A549 (cell line): ENCODE results near the gene RASSF6. TPM values are rescaled to one million over a fixed set of nuclear protein-coding genes. Genes with fewer than 3 reads are reported as not detected.

ENCODE experiments used
- ATAC-seq, 2 experiments: fragments of 200-7000 bp in 1 of 2; fragments of >200 bp in 1 of 2; cut with Nextera tagmentation in 1 of 2; cut with Tn5 transposase in 1 of 2; 3 replicates each; pipeline versions ENCODE4 v1.8.0 to v1.9.1; 2018 to 2020; ENCODE audit warnings: mild to moderate bottlenecking in 1 of 2, moderate library complexity in 1 of 2
- CTCF ChIA-PET: fragments of 300-600 bp; sonication (Branson Sonifier 250); formaldehyde crosslinking; extraction: SDS; loops from one replicate; lab custom pipeline; 2021; ENCODE audit warnings: antibody characterized with exemption, inconsistent platforms; lab: Yijun Ruan, JAX
- POLR2A ChIA-PET: fragments of 350-600 bp; formaldehyde crosslinking; extraction: SDS; loops from one replicate; lab custom pipeline; 2021; ENCODE audit warnings: antibody characterized with exemption, inconsistent platforms; lab: Yijun Ruan, JAX
- DNase-seq, 2 experiments: peaks; one replicate each; pipeline versions ENCODE4 v3.0.0 to v3.0.0-alpha.2; 2011 to 2016; ENCODE audit warnings: low read depth in 1 of 2, low spot score in 1 of 2
- FAIRE-seq: peaks from 2 replicates; lab custom pipeline; 2011; peaks lifted over from hg19 to GRCh38; lab: Jason Lieb, UNC
- H3K27ac ChIP-seq, 2 experiments: fragments of >200 bp; sonication (Bioruptor Twin); formaldehyde crosslinking; 3 replicates each; pipeline ENCODE4 v1.5.1; 2016 to 2017
- H3K4me1 ChIP-seq: fragments of >200 bp; sonication (Bioruptor Twin); formaldehyde crosslinking; 3 replicates; pipeline ENCODE4 v1.6.1; 2016
- H3K4me2 ChIP-seq: fragments of >200 bp; sonication (Bioruptor Twin); formaldehyde crosslinking; 3 replicates; pipeline ENCODE4 v1.6.1; 2016
- H3K4me3 ChIP-seq: fragments of >200 bp; sonication (Bioruptor Twin); formaldehyde crosslinking; 3 replicates; pipeline ENCODE4 v1.5.1; 2016
- H3K9me3 ChIP-seq: fragments of >200 bp; sonication (Bioruptor Twin); formaldehyde crosslinking; 3 replicates; pipeline ENCODE4 v1.6.1; 2016
- CBX8 ChIP-seq: fragments of 200-600 bp; sonication (generic); IDR thresholded peaks from 2 replicates; pipeline ENCODE4 v1.6.1; 2016
- CHD4 ChIP-seq: fragments of 200-600 bp; sonication (generic); IDR thresholded peaks from 2 replicates; pipeline ENCODE4 v1.6.1; 2016; ENCODE audit warnings: antibody characterized with exemption, mild to moderate bottlenecking, borderline replicate concordance
- EHMT2 ChIP-seq: fragments of 200-600 bp; sonication (generic); IDR thresholded peaks from 2 replicates; pipeline ENCODE4 v1.6.1; 2016; ENCODE audit warnings: antibody characterized with exemption, low read depth, mild to moderate bottlenecking, moderate library complexity
- ESRRA ChIP-seq: fragments of 150-350 bp; IDR thresholded peaks from 2 replicates; pipeline ENCODE4 v1.6.1; 2014; ENCODE audit warnings: mild to moderate bottlenecking, low read length, borderline replicate concordance
- FOSL2 ChIP-seq, 2 experiments: fragments of 450-650 bp in 1 of 2; fragments of >200 bp in 1 of 2; sonication (Bioruptor Twin) in 1 of 2; formaldehyde crosslinking; IDR thresholded peaks; 2 replicates each; pipeline versions ENCODE4 v1.5.0 to v1.6.1; 2016 to 2020; ENCODE audit warnings: mild to moderate bottlenecking in 1 of 2, moderate library complexity in 1 of 2
- HDAC2 ChIP-seq: fragments of 200-600 bp; sonication (generic); IDR thresholded peaks from 2 replicates; pipeline ENCODE4 v1.6.1; 2016
- HOXB13 ChIP-seq: fragments of 250-450 bp; sonication (Bioruptor Pico); IDR thresholded peaks from 2 replicates; pipeline ENCODE4 v1.5.0; 2020; ENCODE audit warnings: low read depth, mild to moderate bottlenecking, moderate library complexity
- JUN ChIP-seq, 2 experiments: fragments of >200 bp; sonication (Bioruptor Twin); formaldehyde crosslinking; IDR thresholded peaks; 2 replicates in 1 of 2; 3 replicates in 1 of 2; pipeline ENCODE4 v1.6.1; 2016 to 2017
- KDM5A ChIP-seq: fragments of 200-600 bp; sonication (generic); IDR thresholded peaks from 2 replicates; pipeline ENCODE4 v1.6.1; 2016; ENCODE audit warnings: antibody characterized with exemption, mild to moderate bottlenecking
- NFE2L2 ChIP-seq: fragments of 150-350 bp; conservative IDR thresholded peaks from 2 replicates; pipeline ENCODE4 v1.6.1; 2014; ENCODE audit warnings: low read length
- PHF8 ChIP-seq: fragments of 200-600 bp; sonication (generic); IDR thresholded peaks from 2 replicates; pipeline ENCODE4 v1.6.1; 2016; ENCODE audit warnings: low read depth, mild to moderate bottlenecking, antibody characterized with exemption, moderate library complexity, borderline replicate concordance
- POLR2AphosphoS2 ChIP-seq: conservative IDR thresholded peaks from 2 replicates; pipeline ENCODE4 v1.6.1; 2012; ENCODE audit warnings: low read length, improper control_type of control experiment, inconsistent platforms
- RAD21 ChIP-seq, 2 experiments: fragments of >200 bp in 1 of 2; sonication (Bioruptor Twin) in 1 of 2; formaldehyde crosslinking in 1 of 2; IDR thresholded peaks in 1 of 2; conservative IDR thresholded peaks in 1 of 2; 2 replicates in 1 of 2; 3 replicates in 1 of 2; pipeline ENCODE4 v1.6.1; 2012 to 2018; ENCODE audit warnings: inconsistent platforms in 1 of 2
- RCOR1 ChIP-seq: fragments of 150-350 bp; IDR thresholded peaks from 2 replicates; pipeline ENCODE4 v1.6.1; 2014; ENCODE audit warnings: antibody characterized with exemption, low read length, low read depth
- RFX5 ChIP-seq: fragments of 450-650 bp; IDR thresholded peaks from 2 replicates; pipeline ENCODE4 v1.7.1; 2014; ENCODE audit warnings: antibody characterized with exemption, mild to moderate bottlenecking, moderate library complexity
- RNF2 ChIP-seq: fragments of 200-600 bp; sonication (generic); IDR thresholded peaks from 2 replicates; pipeline ENCODE4 v1.6.1; 2016; ENCODE audit warnings: low read depth, mild to moderate bottlenecking, antibody characterized with exemption, moderate library complexity, borderline replicate concordance
- SREBF2 ChIP-seq: fragments of 450-650 bp; IDR thresholded peaks from 2 replicates; pipeline ENCODE4 v1.6.1; 2014; ENCODE audit warnings: mild to moderate bottlenecking, moderate library complexity
- ZFP36 ChIP-seq: fragments of 450-650 bp; IDR thresholded peaks from 2 replicates; pipeline ENCODE4 v1.6.1; 2014; ENCODE audit warnings: borderline replicate concordance; ENCODE audit not compliant: partially characterized antibody
- ZSCAN20 ChIP-seq: fragments of 250-450 bp; sonication (Bioruptor Pico); IDR thresholded peaks from 2 replicates; pipeline ENCODE4 v1.8.0; 2022; ENCODE audit warnings: mild to moderate bottlenecking, moderate library complexity
- WGBS: methylation state at CpG from one replicate; pipeline ENCODE4 v1.1.6; 2017; ENCODE audit errors: missing lambda C conversion rate; 5-methylcytosine and 5-hydroxymethylcytosine counted together
- polyA plus RNA-seq, 4 experiments: library from polyadenylated mRNA; depleted of rRNA in 3 of 4; stranded (reverse); fragments of >200 nt; fragmentation: RNase III in 1 of 4; extraction: RNeasy Plus Mini Kit Qiagen cat#74134 plus additional on column Dnase treatment in 1 of 4; gene quantifications; 2 replicates in 3 of 4; 3 replicates in 1 of 4; pipeline ENCODE4 v1.2.3, GENCODE V29; 2011 to 2017
- TF ChIP-seq, protein P1 (sequence below): IDR thresholded peaks from 2 replicates; pipeline ENCODE4 v1.6.1; 2012
- TF ChIP-seq, protein P2 (sequence below): fragments of >200 bp; sonication (Bioruptor Twin); formaldehyde crosslinking; IDR thresholded peaks from 3 replicates; pipeline ENCODE4 v1.5.1; 2016
- TF ChIP-seq, protein P3 (sequence below): IDR thresholded peaks from 2 replicates; pipeline ENCODE4 v1.6.1; 2012

Gene RASSF6
- polyA plus RNA-seq, 2 of the 4 experiments (the other 2 are of a cell fraction): 1.8 to 5.9 TPM

DNA sequence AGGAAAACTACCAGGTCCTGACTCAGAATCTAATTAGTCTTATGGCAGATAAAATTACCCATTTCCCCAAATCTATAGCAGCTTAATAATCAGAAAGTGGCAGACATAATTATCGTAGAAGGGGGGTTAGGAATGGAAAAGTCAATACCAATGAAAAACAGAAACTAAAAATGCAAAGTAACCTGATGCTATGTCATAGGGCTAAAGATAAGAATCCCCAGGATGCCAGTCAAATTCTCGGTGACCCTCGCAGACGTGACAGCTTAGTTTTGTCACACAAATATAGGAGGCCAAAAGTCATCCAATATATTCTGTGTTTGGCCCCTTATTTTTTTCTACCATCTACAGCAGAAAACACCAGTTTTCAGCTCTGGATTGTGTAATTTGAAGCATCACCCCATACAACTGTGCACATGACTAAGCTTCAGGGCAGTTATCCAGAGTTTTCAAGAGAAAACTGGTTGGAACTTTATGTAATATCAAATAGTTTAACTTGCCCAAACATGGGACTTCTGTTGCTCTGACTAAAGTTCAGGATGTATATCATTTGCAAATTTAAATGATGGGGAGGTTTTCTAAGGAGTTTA is 30.9 kb downstream of the RASSF6 start:
- WGBS: 94% methylated on average over 4 of the region's 4 CpGs
- POLR2A ChIA-PET: interaction anchor here (1.3 kb wide), 1 partner anchor 10 kb away, joined by 3 read pairs; no protein-coding TSS in a partner anchor
- Histone ChIP-seq H3K27ac (peak overlapping the region; percentile 25 to 28; a peak in 1 of 6 replicates), H3K4me1 (peaks cover 31% of the 10 kb centered on the region; the same call in 2 of the 3 replicates), H3K9me3 (no peaks in the 10 kb centered on the region), H3K4me2 (peak overlapping the region; percentile 29; the same call in 1 of the 3 replicates), H3K4me3 (no peak overlapping the region)
- CTCF ChIA-PET: interaction anchor here (0.5 to 2.2 kb wide), 5 partner anchors 14 to 73 kb away, joined by 3 to 6 read pairs (median 3); no protein-coding TSS in a partner anchor
- ATAC-seq (no peak), FAIRE-seq (no peak), DNase-seq (no peak)
- no peak for TF ChIP-seq HDAC2
- no peak for TF ChIP-seq RCOR1
- no peak for TF ChIP-seq HOXB13 (CRISPR knock-in tag)
- no peak for TF ChIP-seq ZSCAN20 (CRISPR knock-in tag)
- TF ChIP-seq RNF2: no peak
- TF ChIP-seq, protein P1, sequence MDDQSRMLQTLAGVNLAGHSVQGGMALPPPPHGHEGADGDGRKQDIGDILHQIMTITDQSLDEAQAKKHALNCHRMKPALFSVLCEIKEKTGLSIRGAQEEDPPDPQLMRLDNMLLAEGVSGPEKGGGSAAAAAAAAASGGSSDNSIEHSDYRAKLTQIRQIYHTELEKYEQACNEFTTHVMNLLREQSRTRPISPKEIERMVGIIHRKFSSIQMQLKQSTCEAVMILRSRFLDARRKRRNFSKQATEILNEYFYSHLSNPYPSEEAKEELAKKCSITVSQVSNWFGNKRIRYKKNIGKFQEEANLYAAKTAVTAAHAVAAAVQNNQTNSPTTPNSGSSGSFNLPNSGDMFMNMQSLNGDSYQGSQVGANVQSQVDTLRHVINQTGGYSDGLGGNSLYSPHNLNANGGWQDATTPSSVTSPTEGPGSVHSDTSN: no peak
- TF ChIP-seq ZFP36: no peak
- no peak for TF ChIP-seq EHMT2
- no peak for TF ChIP-seq ESRRA
- TF ChIP-seq FOSL2 (IDR thresholded peaks at IDR 0.05): no peak
- no peak for TF ChIP-seq FOSL2 (CRISPR knock-in tag; IDR thresholded peaks at IDR 0.05)
- no peak for TF ChIP-seq NFE2L2
- TF ChIP-seq RAD21 (conservative IDR thresholded peaks at IDR 0.05 in 1 of 2, IDR thresholded peaks at IDR 0.05 in 1 of 2): no peak
- TF ChIP-seq KDM5A: no peak
- TF ChIP-seq, protein P2, sequence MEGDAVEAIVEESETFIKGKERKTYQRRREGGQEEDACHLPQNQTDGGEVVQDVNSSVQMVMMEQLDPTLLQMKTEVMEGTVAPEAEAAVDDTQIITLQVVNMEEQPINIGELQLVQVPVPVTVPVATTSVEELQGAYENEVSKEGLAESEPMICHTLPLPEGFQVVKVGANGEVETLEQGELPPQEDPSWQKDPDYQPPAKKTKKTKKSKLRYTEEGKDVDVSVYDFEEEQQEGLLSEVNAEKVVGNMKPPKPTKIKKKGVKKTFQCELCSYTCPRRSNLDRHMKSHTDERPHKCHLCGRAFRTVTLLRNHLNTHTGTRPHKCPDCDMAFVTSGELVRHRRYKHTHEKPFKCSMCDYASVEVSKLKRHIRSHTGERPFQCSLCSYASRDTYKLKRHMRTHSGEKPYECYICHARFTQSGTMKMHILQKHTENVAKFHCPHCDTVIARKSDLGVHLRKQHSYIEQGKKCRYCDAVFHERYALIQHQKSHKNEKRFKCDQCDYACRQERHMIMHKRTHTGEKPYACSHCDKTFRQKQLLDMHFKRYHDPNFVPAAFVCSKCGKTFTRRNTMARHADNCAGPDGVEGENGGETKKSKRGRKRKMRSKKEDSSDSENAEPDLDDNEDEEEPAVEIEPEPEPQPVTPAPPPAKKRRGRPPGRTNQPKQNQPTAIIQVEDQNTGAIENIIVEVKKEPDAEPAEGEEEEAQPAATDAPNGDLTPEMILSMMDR: no peak
- TF ChIP-seq RFX5: no peak
- no peak for TF ChIP-seq POLR2AphosphoS2
- TF ChIP-seq CHD4: no peak
- no peak for TF ChIP-seq JUN (IDR thresholded peaks at IDR 0.05)
- TF ChIP-seq PHF8: no peak

DNA sequence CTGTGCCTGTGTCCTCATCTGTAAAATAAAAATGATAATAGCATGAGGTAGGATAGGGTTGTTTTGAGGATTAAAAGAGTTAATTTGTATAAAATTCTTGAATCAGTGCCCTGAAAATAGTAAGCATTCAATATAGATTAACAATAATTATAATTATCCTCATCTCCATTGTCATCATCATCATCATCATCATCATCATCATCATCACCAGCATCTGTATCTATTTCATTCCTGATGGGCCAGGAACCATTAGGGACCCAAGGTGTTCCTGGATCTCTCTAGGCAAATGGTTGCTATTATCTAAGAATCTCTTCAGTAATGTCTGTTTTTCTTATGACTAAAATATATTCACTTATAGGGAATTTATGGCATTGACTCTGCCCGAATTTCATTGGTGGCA is 31.6 kb downstream of the RASSF6 start:
- Histone ChIP-seq H3K4me3 (no peak overlapping the region), H3K4me1 (peaks cover 24% of the 10 kb centered on the region; the same call in 2 of the 3 replicates), H3K4me2 (no peak overlapping the region), H3K9me3 (no peaks in the 10 kb centered on the region), H3K27ac (no peak overlapping the region)
- ATAC-seq (no peak), DNase-seq (no peak), FAIRE-seq (no peak)
- 72% methylated on average over 1 of the region's 1 CpG for whole genome bisulfite sequencing
- CTCF ChIA-PET: no interaction called here
- POLR2A ChIA-PET: no interaction called here
- no peak for TF ChIP-seq CHD4
- TF ChIP-seq NFE2L2: no peak
- no peak for TF ChIP-seq CBX8
- no peak for TF ChIP-seq EHMT2
- TF ChIP-seq, protein P3, sequence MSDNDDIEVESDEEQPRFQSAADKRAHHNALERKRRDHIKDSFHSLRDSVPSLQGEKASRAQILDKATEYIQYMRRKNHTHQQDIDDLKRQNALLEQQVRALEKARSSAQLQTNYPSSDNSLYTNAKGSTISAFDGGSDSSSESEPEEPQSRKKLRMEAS: no peak
- TF ChIP-seq SREBF2: no peak
